Fibroblast of pulmonary artery (primary cell): ENCODE results near the gene PLOD2.

Source experiments
- DNase-seq: peaks from one replicate; pipeline ENCODE4 v3.0.0-alpha.2; 2010; ENCODE audit warnings: low read depth
- H3K4me3 ChIP-seq: replicated peaks from 2 replicates; pipeline ENCODE4 v1.5.1; 2011; ENCODE audit warnings: low read depth, mild to moderate bottlenecking, control low read depth, low read length, moderate library complexity
- CTCF ChIP-seq: IDR thresholded peaks from 2 replicates; pipeline ENCODE4 v1.5.1; 2011; ENCODE audit warnings: mild to moderate bottlenecking, control low read depth, low read length, inconsistent platforms; ENCODE audit errors: missing control alignments

Gene PLOD2

GRCh38 chr3:146019508-146019907 lies 141.5 kb downstream of the PLOD2 start:
- DNase-seq: peak; percentile 11

More at GRCh38 chr3:146019508-146019907, 141.5 kb downstream of the PLOD2 start:
- TF ChIP-seq CTCF: no peak
- H3K4me3 ChIP-seq: no peak overlapping the region
